Keratinocyte (primary cell): ENCODE results near the gene SLC25A25. TPM values are rescaled to one million over a fixed set of nuclear protein-coding genes. Genes with fewer than 3 reads are reported as not detected.

ENCODE experiments used
- DNase-seq: peaks from one replicate; pipeline ENCODE4 v3.0.0-alpha.2; 2011; ENCODE audit warnings: low read depth, missing footprints, low spot score
- FAIRE-seq: peaks from 2 replicates; lab custom pipeline; 2011; peaks lifted over from hg19 to GRCh38; lab: Jason Lieb, UNC
- H2AFZ ChIP-seq: 2 replicates; pipeline ENCODE4 v1.6.0; 2012; ENCODE audit warnings: low read length, control low read depth, inconsistent platforms; ENCODE audit not compliant: control insufficient read depth
- H3K27ac ChIP-seq: 2 replicates; pipeline ENCODE4 v1.5.1; 2011; ENCODE audit warnings: low read length; ENCODE audit not compliant: control insufficient read depth, insufficient read depth
- H3K27me3 ChIP-seq: 3 replicates; pipeline ENCODE4 v1.6.0; 2011; ENCODE audit warnings: low read length; ENCODE audit not compliant: control insufficient read depth, insufficient read depth; ENCODE audit errors: extremely low read depth
- H3K36me3 ChIP-seq, 2 experiments: 2 replicates in 1 of 2; 3 replicates in 1 of 2; pipeline ENCODE4 v1.5.1; 2011; ENCODE audit warnings: low read length in 2 of 2, mild to moderate bottlenecking in 1 of 2; ENCODE audit not compliant: control insufficient read depth in 2 of 2, insufficient read depth in 2 of 2; ENCODE audit errors: extremely low read depth in 1 of 2
- H3K4me1 ChIP-seq: 3 replicates; pipeline ENCODE4 v1.5.1; 2011; ENCODE audit warnings: low read length; ENCODE audit not compliant: control insufficient read depth, insufficient read depth; ENCODE audit errors: extremely low read depth
- H3K4me2 ChIP-seq: 3 replicates; pipeline ENCODE4 v1.6.0; 2011; ENCODE audit warnings: low read depth, low read length; ENCODE audit not compliant: control insufficient read depth, insufficient read depth; ENCODE audit errors: extremely low read depth
- H3K4me3 ChIP-seq, 3 experiments: fragments of 200-600 bp in 1 of 3; sonication (generic) in 1 of 3; 2 replicates in 2 of 3; 3 replicates in 1 of 3; pipeline ENCODE4 v1.5.1; 2011 to 2016; ENCODE audit warnings: low read length in 3 of 3, mild to moderate bottlenecking in 3 of 3, control low read depth in 2 of 3, inconsistent platforms in 1 of 3, low read depth in 1 of 3, mixed read lengths in 1 of 3, mixed run types in 1 of 3, moderate library complexity in 1 of 3; ENCODE audit not compliant: control insufficient read depth in 2 of 3, insufficient read depth in 2 of 3; ENCODE audit errors: extremely low read depth in 1 of 3
- H3K79me2 ChIP-seq: 2 replicates; pipeline ENCODE4 v1.6.0; 2012; ENCODE audit warnings: low read length; ENCODE audit not compliant: control insufficient read depth, insufficient read depth
- H3K9ac ChIP-seq: 3 replicates; pipeline ENCODE4 v1.6.0; 2011; ENCODE audit warnings: low read length; ENCODE audit not compliant: control insufficient read depth, insufficient read depth; ENCODE audit errors: extremely low read depth
- H3K9me1 ChIP-seq: 3 replicates; pipeline ENCODE4 v1.6.0; 2011; ENCODE audit warnings: low read length; ENCODE audit not compliant: control insufficient read depth, insufficient read depth; ENCODE audit errors: extremely low read depth
- H3K9me3 ChIP-seq: 2 replicates; pipeline ENCODE4 v1.5.1; 2012; ENCODE audit warnings: low read depth, low read length; ENCODE audit not compliant: control insufficient read depth
- H4K20me1 ChIP-seq: 3 replicates; pipeline ENCODE4 v1.6.0; 2011; ENCODE audit warnings: low read length; ENCODE audit not compliant: control insufficient read depth, insufficient read depth; ENCODE audit errors: extremely low read depth
- CTCF ChIP-seq, 3 experiments: IDR thresholded peaks in 1 of 3; conservative IDR thresholded peaks in 1 of 3; optimal IDR thresholded peaks in 1 of 3; 2 replicates in 2 of 3; 3 replicates in 1 of 3; pipeline versions ENCODE3 to v1.5.1; 2011; ENCODE audit warnings: low read length in 3 of 3, mild to moderate bottlenecking in 3 of 3, moderate library complexity in 2 of 3, control low read depth in 1 of 3, inconsistent platforms in 1 of 3; ENCODE audit not compliant: insufficient read depth in 2 of 3; ENCODE audit errors: extremely low read depth in 1 of 3
- EZH2 ChIP-seq: IDR thresholded peaks from one replicate; pipeline ENCODE4 v1.6.1; 2012; ENCODE audit warnings: inconsistent platforms, mild to moderate bottlenecking, low read length, moderate library complexity
- dilution Hi-C: fragments of 300-500 bp; cut with MboI; formaldehyde crosslinking; loops from one replicate; pipeline ENCODE4 v1.7.0; 2020; ENCODE audit warnings: low sequenced_read_pairs; ENCODE audit not compliant: extremely low pct_ligation_motif_present
- polyA plus RNA-seq, 5 experiments: library from polyadenylated mRNA; depleted of rRNA in 3 of 5; stranded (reverse) in 3 of 5; stranded (forward) in 1 of 5; unstranded in 1 of 5; fragments of >200 nt; gene quantifications; 1 replicate in 1 of 5; 2 replicates in 3 of 5; 3 replicates in 1 of 5; pipeline versions ENCODE4 v1.2.1 to v1.2.3, GENCODE V29; 2011 to 2012; ENCODE audit warnings: missing spikeins in 2 of 5, low read depth in 1 of 5, low replicate concordance in 1 of 5

Gene SLC25A25
- polyA plus RNA-seq, 1 donor (not counting 4 experiments of a cell fraction or from before 2014, with no cell fraction given), result 6.5 TPM

GRCh38 chr9:128027705-128028104 lies 40.3 kb upstream of the SLC25A25 start:
- no peak for DNase-seq
- no peak for TF ChIP-seq EZH2
- no peak for TF ChIP-seq CTCF (optimal IDR thresholded peaks at IDR 0.05 in 1 of 3, IDR thresholded peaks at IDR 0.05 in 1 of 3, conservative IDR thresholded peaks at IDR 0.05 in 1 of 3; ENCODE audit: extremely low read depth in 1 of 3, insufficient read depth in 2 of 3, low read length in 3 of 3)
- dilution Hi-C loops, result no loop called here
- Histone ChIP-seq H4K20me1 (no peaks in the 10 kb centered on the region), H3K27me3 (no peaks in the 10 kb centered on the region), H2AFZ (no peak overlapping the region), H3K9me3 (no peaks in the 10 kb centered on the region), H3K4me1 (no peaks in the 10 kb centered on the region), H3K4me3 (no peak overlapping the region), H3K4me2 (no peak overlapping the region), H3K36me3 (no peaks in the 10 kb centered on the region), H3K9ac (no peak overlapping the region), H3K9me1 (no peaks in the 10 kb centered on the region), H3K27ac (no peak overlapping the region), H3K79me2 (no peaks in the 10 kb centered on the region)
- no peak for FAIRE-seq

GRCh38 chr9:128033609-128034008 lies 34.4 kb upstream of the SLC25A25 start:
- dilution Hi-C loops, result no loop called here
- FAIRE-seq, result no peak

More at GRCh38 chr9:128033609-128034008, 34.4 kb upstream of the SLC25A25 start:
- no peaks in the 10 kb centered on the region for H4K20me1 ChIP-seq
- no peaks in the 10 kb centered on the region for H3K36me3 ChIP-seq
- H3K4me1 ChIP-seq, result no peaks in the 10 kb centered on the region
- H3K4me3 ChIP-seq, result no peak overlapping the region
- H3K27me3 ChIP-seq, result no peaks in the 10 kb centered on the region
- H3K9ac ChIP-seq, result no peak overlapping the region
- no peak overlapping the region for H2AFZ ChIP-seq
- no peaks in the 10 kb centered on the region for H3K9me3 ChIP-seq
- no peak overlapping the region for H3K27ac ChIP-seq
- DNase-seq, result no peak
- TF ChIP-seq EZH2 (no peak), CTCF (optimal IDR thresholded peaks at IDR 0.05 in 1 of 3, IDR thresholded peaks at IDR 0.05 in 1 of 3, conservative IDR thresholded peaks at IDR 0.05 in 1 of 3; ENCODE audit: extremely low read depth in 1 of 3, insufficient read depth in 2 of 3, low read length in 3 of 3) (no peak)
- no peak overlapping the region for H3K4me2 ChIP-seq
- H3K9me1 ChIP-seq, result no peaks in the 10 kb centered on the region
- no peaks in the 10 kb centered on the region for H3K79me2 ChIP-seq
